Fibroblast of skin of right biceps (primary cell): Measurements from ENCODE around the gene THSD7A.

Source experiments
- DNase-seq: peaks from one replicate; pipeline ENCODE4 v3.0.0-alpha.2; 2013

THSD7A gene

GRCh38 chr7:11749629-11750028, 82.4 kb downstream of the THSD7A start:
- DNase-seq: no peak

GRCh38 chr7:11748884-11749283, 83.1 kb downstream of the THSD7A start:
- no peak for DNase-seq

GRCh38 chr7:11747715-11748485, 84.1 kb downstream of the THSD7A start:
- DNase-seq: no peak

GRCh38 chr7:11746591-11746990, 85.4 kb downstream of the THSD7A start:
- no peak for DNase-seq

GRCh38 chr7:11743548-11743947, 88.5 kb downstream of the THSD7A start:
- no peak for DNase-seq

- no peak for DNase-seq
Observed at GRCh38 chr7:11743016-11743415, 89.0 kb downstream of the THSD7A start.

- DNase-seq: peak; percentile 18
Observed at GRCh38 chr7:11742496-11742895, 89.5 kb downstream of the THSD7A start.

- DNase-seq: peak; percentile 47
Observed at GRCh38 chr7:11737723-11738122, 94.3 kb downstream of the THSD7A start.

- no peak for DNase-seq
Observed at GRCh38 chr7:11732207-11732606, 99.8 kb downstream of the THSD7A start.

- no peak for DNase-seq
Observed at GRCh38 chr7:11730725-11731124, 101.3 kb downstream of the THSD7A start.

- no peak for DNase-seq
Observed at GRCh38 chr7:11727864-11728263, 104.1 kb downstream of the THSD7A start.

GRCh38 chr7:11726794-11727155, 105.2 kb downstream of the THSD7A start:
- DNase-seq: peak; percentile 90

- peak; percentile 58 for DNase-seq
Observed at GRCh38 chr7:11726001-11726793, 105.8 kb downstream of the THSD7A start.

GRCh38 chr7:11716185-11716584, 115.8 kb downstream of the THSD7A start:
- DNase-seq: peak; percentile 84

- DNase-seq: peak; percentile 25
Observed at GRCh38 chr7:11714676-11715075, 117.3 kb downstream of the THSD7A start.

- peak; percentile 14 for DNase-seq
Observed at GRCh38 chr7:11714205-11714604, 117.8 kb downstream of the THSD7A start.

- DNase-seq: no peak
Observed at GRCh38 chr7:11713352-11713751, 118.6 kb downstream of the THSD7A start.

- DNase-seq: no peak
Observed at GRCh38 chr7:11710377-11710776, 121.6 kb downstream of the THSD7A start.

GRCh38 chr7:11709196-11709595, 122.8 kb downstream of the THSD7A start:
- DNase-seq: peak; percentile 38

GRCh38 chr7:11707606-11708193, 124.3 kb downstream of the THSD7A start:
- DNase-seq: peak; percentile 10

GRCh38 chr7:11706666-11707605, 125.1 kb downstream of the THSD7A start:
- peak; percentile 38 for DNase-seq

- no peak for DNase-seq
Observed at GRCh38 chr7:11703829-11704228, 128.2 kb downstream of the THSD7A start.

- no peak for DNase-seq
Observed at GRCh38 chr7:11702938-11703337, 129.1 kb downstream of the THSD7A start.
